ENCODE results near the gene MPO. TPM values are rescaled to one million over a fixed set of nuclear protein-coding genes. Genes with fewer than 3 reads are reported as not detected.

MPO gene
- total and polyA plus RNA-seq, 2 experiments from 2014 or later, result not detected

DNA sequence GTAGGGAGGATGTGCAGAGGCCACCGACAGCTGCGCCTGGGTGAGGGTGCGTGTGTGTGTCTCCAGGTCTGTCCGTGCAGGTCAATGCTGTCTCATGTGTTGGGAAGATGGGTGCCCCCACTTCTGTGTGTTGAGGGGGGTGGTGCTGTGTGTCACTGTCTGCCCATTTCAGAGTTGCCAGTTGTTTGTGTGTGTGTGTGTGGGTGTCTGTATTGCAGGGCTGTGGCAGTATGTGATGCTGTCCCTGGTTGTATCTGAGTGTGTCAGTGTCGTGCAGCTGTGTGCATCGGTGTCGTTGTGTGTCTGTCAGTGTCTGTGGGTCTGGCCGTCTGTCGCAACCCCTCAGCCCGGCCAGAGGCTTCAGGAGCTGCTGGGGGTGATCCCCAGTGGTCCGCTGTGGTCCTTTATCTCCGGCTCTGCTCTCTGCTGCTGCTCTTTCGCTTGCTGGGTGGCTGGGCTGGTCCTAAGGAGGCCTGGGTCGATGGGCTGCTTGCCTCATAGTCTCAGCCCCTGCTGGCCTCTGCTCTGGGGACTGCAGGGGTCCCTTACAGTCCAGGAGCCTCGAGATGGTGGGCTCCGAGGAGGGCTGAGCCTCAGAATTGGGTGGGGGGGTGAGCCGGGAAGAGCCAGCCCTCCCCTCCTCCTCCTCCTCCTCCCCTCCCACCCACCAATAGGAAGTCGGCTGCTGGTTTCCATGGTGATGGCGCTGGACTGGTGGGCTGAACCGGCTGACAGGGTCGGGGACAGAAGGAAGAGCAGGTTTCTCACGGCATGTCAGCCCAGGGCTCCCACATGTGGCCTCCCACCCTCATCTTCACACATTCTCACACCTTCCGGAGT is 47.7 kb upstream of the MPO start, which contains the start of gene TSPOAP1:
Gene TSPOAP1 (minus strand): TSS at position 601 of the 840 bp plus-strand sequence. CDS start 875 bp downstream, outside the sequence.
- no peaks in the 10 kb centered on the region for H3K9me3 ChIP-seq (ENCODE audit: low read depth)
- no peaks in the 10 kb centered on the region for H3F3A ChIP-seq (ENCODE audit: insufficient read depth)
- no peaks in the 10 kb centered on the region for H3K9me2 ChIP-seq (ENCODE audit: insufficient read depth)
- no peaks in the 10 kb centered on the region for H3K79me2 ChIP-seq (ENCODE audit: insufficient read depth)
- DNase-seq, result no peak
- H3K36me3 ChIP-seq (ENCODE audit: low read depth), result no peaks in the 10 kb centered on the region
- TF ChIP-seq EZH2phosphoT487 (IDR thresholded peaks at IDR 0.05; ENCODE audit: insufficient read depth, low read depth) (no peak), EZH2 (IDR thresholded peaks at IDR 0.05; ENCODE audit: insufficient read depth, poor library complexity, severe bottlenecking) (no peak)
- H3K27ac ChIP-seq, result no peak within 1 kb of the TSS
- H3K4me1 ChIP-seq (ENCODE audit: insufficient read depth), result no peaks in the 10 kb centered on the region
- 19 to 20% methylated on average over 16 to 19 of the region's 23 CpGs for WGBS, 2 experiments (ENCODE audit: low coverage in 1 of 2, low lambda C conversion rate in 2 of 2, missing lambda C conversion rate in 2 of 2)
- in situ Hi-C loops (cut with MboI), result no loop called here
- no peak within 1 kb of the TSS for H3K4me2 ChIP-seq (ENCODE audit: unreplicated experiment)
- no peak within 1 kb of the TSS for H3K9ac ChIP-seq
- H2AFZ ChIP-seq, result no peak within 1 kb of the TSS
- no peak within 1 kb of the TSS for H3K4me3 ChIP-seq
- no peaks in the 10 kb centered on the region; the same call in 1 of the 2 replicates for H3K27me3 ChIP-seq (replicated peaks; ENCODE audit: insufficient read depth)
- no peaks in the 10 kb centered on the region for H4K20me1 ChIP-seq (ENCODE audit: insufficient read depth)

DNA sequence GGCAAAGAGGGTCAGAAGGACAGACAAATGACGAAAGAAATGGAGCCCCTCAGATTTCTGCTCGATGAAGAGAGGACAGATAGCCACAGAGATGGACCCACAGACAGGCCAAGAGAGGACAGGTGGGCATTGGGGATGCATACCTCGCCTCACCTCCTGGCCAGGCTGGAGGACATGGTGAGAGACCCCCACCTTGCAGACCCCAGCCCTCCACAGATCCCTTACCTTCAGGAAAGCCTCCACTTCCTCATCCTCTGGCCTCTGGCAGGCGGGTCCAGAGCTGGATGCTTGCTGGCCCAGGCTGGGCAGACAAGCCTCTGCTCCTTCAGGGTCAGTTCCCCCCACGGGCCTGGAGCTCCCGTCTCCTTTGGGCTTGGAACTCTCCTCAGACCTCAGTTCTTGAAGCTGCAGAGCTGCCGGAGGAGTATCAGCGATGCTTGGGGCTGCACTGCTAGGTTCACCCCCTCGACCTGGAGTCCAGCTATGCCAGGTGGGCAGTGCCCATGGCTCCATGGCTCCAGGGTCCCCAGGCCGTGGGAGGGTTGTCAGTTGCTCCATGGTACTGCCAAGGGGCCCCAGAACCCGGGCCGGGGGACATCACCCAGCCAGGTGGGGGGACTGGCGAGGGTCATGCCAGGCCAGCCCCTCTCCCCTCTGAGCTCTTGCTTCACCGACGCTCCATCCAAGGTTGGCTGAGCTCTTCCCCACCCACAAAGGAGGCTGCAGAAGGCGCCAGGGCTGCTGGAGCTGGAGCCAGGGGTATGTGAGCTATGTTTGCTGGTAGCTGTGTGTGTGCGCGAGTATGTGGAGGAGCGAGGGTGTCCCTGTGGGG is 46.8 kb upstream of the MPO start:
- no peak overlapping the region for H3K4me3 ChIP-seq
- H3K27ac ChIP-seq, result no peak overlapping the region
- H3K9me3 ChIP-seq (ENCODE audit: low read depth), result no peaks in the 10 kb centered on the region
- no peaks in the 10 kb centered on the region for H3K36me3 ChIP-seq (ENCODE audit: low read depth)
- WGBS, 2 experiments (ENCODE audit: low coverage in 1 of 2, low lambda C conversion rate in 2 of 2, missing lambda C conversion rate in 2 of 2), result 71% methylated on average over 19 of the region's 19 CpGs
- H3K9ac ChIP-seq, result no peak overlapping the region
- no peaks in the 10 kb centered on the region for H3K79me2 ChIP-seq (ENCODE audit: insufficient read depth)
- no peaks in the 10 kb centered on the region for H4K20me1 ChIP-seq (ENCODE audit: insufficient read depth)
- no peak for TF ChIP-seq EZH2phosphoT487 (IDR thresholded peaks at IDR 0.05; ENCODE audit: insufficient read depth, low read depth)
- TF ChIP-seq EZH2 (IDR thresholded peaks at IDR 0.05; ENCODE audit: insufficient read depth, poor library complexity, severe bottlenecking), result no peak
- no peak for DNase-seq
- H3K4me2 ChIP-seq (ENCODE audit: unreplicated experiment), result no peak overlapping the region
- no peaks in the 10 kb centered on the region for H3K4me1 ChIP-seq (ENCODE audit: insufficient read depth)
- no peak overlapping the region for H2AFZ ChIP-seq
- H3K9me2 ChIP-seq (ENCODE audit: insufficient read depth), result no peaks in the 10 kb centered on the region
- in situ Hi-C loops (cut with MboI), result no loop called here
- H3F3A ChIP-seq (ENCODE audit: insufficient read depth), result no peaks in the 10 kb centered on the region
- H3K27me3 ChIP-seq (replicated peaks; ENCODE audit: insufficient read depth), result no peaks in the 10 kb centered on the region; the same call in 1 of the 2 replicates

DNA sequence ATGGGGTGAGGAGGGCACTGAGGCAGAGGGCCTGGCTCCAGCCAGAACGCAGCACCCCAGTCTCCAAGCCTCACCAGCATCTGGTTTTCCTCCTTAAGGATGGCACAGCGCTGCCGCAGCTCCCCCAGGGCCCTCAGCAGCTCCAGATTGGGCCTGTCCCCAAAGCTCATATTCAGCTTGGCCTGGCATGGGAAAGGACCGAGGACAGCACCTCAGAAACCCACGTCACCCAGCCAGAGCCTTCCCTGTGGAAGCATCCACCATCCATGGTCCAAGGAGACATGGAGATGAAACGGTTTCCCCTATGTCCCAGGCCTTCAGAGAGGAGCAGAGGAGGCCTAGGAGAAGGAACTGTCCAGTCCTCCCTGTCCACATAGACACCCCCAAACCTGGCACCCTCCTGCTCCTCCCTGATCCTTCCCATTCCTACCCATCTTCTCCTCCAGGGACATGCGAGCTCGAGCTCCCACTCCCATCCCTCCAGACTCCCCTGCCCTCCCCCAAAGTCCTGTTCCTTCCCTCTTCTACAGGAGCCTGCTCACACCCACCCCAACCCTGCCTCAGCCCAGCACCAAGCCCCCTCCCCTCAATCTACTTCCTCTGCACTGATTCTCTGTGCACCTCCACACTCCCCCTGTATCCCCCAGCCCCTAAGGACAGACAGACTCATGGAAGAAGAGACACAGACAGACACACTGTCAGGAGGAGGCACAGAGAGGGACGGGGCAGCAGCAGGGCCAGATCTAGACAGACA is 46.1 kb upstream of the MPO start:
- no peak for DNase-seq
- Histone ChIP-seq H4K20me1 (ENCODE audit: insufficient read depth) (no peaks in the 10 kb centered on the region), H3K4me3 (no peak overlapping the region), H3K9me3 (ENCODE audit: low read depth) (no peaks in the 10 kb centered on the region), H3K27ac (no peak overlapping the region), H3K4me2 (ENCODE audit: unreplicated experiment) (no peak overlapping the region), H3K4me1 (ENCODE audit: insufficient read depth) (no peaks in the 10 kb centered on the region), H2AFZ (no peak overlapping the region), H3K27me3 (replicated peaks; ENCODE audit: insufficient read depth) (no peaks in the 10 kb centered on the region; the same call in 1 of the 2 replicates), H3K9ac (no peak overlapping the region), H3F3A (ENCODE audit: insufficient read depth) (no peaks in the 10 kb centered on the region), H3K36me3 (ENCODE audit: low read depth) (no peaks in the 10 kb centered on the region), H3K79me2 (ENCODE audit: insufficient read depth) (no peaks in the 10 kb centered on the region), H3K9me2 (ENCODE audit: insufficient read depth) (no peaks in the 10 kb centered on the region)
- in situ Hi-C loops (cut with MboI), result no loop called here
- 70 to 72% methylated on average over 9 of the region's 9 CpGs for WGBS, 2 experiments (ENCODE audit: low coverage in 1 of 2, low lambda C conversion rate in 2 of 2, missing lambda C conversion rate in 2 of 2)
- TF ChIP-seq EZH2 (IDR thresholded peaks at IDR 0.05; ENCODE audit: insufficient read depth, poor library complexity, severe bottlenecking) (no peak), EZH2phosphoT487 (IDR thresholded peaks at IDR 0.05; ENCODE audit: insufficient read depth, low read depth) (no peak)

- Histone ChIP-seq H3K4me2 (ENCODE audit: unreplicated experiment) (no peak overlapping the region), H3K9ac (no peak overlapping the region), H3K4me1 (ENCODE audit: insufficient read depth) (no peaks in the 10 kb centered on the region), H3K9me2 (ENCODE audit: insufficient read depth) (no peaks in the 10 kb centered on the region), H4K20me1 (ENCODE audit: insufficient read depth) (no peaks in the 10 kb centered on the region), H2AFZ (no peak overlapping the region), H3K27me3 (replicated peaks; ENCODE audit: insufficient read depth) (no peaks in the 10 kb centered on the region; the same call in 1 of the 2 replicates), H3K9me3 (ENCODE audit: low read depth) (no peaks in the 10 kb centered on the region), H3K79me2 (ENCODE audit: insufficient read depth) (no peaks in the 10 kb centered on the region), H3K4me3 (no peak overlapping the region), H3K27ac (no peak overlapping the region), H3K36me3 (ENCODE audit: low read depth) (no peaks in the 10 kb centered on the region), H3F3A (ENCODE audit: insufficient read depth) (no peaks in the 10 kb centered on the region)
- TF ChIP-seq EZH2 (IDR thresholded peaks at IDR 0.05; ENCODE audit: insufficient read depth, poor library complexity, severe bottlenecking) (no peak), EZH2phosphoT487 (IDR thresholded peaks at IDR 0.05; ENCODE audit: insufficient read depth, low read depth) (no peak)
- no peak for DNase-seq
- in situ Hi-C loops (cut with MboI), result no loop called here
- 79 to 86% methylated on average over 11 of the region's 11 CpGs for WGBS, 2 experiments (ENCODE audit: low coverage in 1 of 2, low lambda C conversion rate in 2 of 2, missing lambda C conversion rate in 2 of 2)
These were observed 45.3 kb upstream of the MPO start for GRCh38 chr17:58325976-58326468.

Data from GM23248 (cell line).